GM21717 (cell line): Measurements from ENCODE around the gene NELFCD.
A peak's percentile ranks its signal among the peaks of the same experiment; 100 is the strongest.
"Not testable (repeated sequence)": the region's sequence is repeated elsewhere in the genome, so short reads cannot be mapped to it uniquely, and the experiment has no call there.

ENCODE experiments used
- ATAC-seq: cut with Tn5 transposase; IDR thresholded peaks from one replicate; pipeline ENCODE4 v1.9.1; 2021; ENCODE audit warnings: mild to moderate bottlenecking, moderate library complexity; ENCODE audit not compliant: unreplicated experiment

Gene NELFCD

GRCh38 chr20:59023616-59024015, 42.6 kb downstream of the NELFCD start:
- no peak for ATAC-seq

GRCh38 chr20:59024111-59024530, 43.1 kb downstream of the NELFCD start:
- no peak for ATAC-seq

- no peak for ATAC-seq
These were observed 44.0 kb downstream of the NELFCD start for GRCh38 chr20:59025086-59025485.

- no peak for ATAC-seq
These were observed 44.5 kb downstream of the NELFCD start for GRCh38 chr20:59025511-59025910.

GRCh38 chr20:59026904-59027740, 46.1 kb downstream of the NELFCD start:
- no peak for ATAC-seq

- no peak for ATAC-seq
These were observed 46.8 kb downstream of the NELFCD start for GRCh38 chr20:59027741-59028320.

- ATAC-seq: no peak
These were observed 47.8 kb downstream of the NELFCD start for GRCh38 chr20:59028812-59029211.

- ATAC-seq: no peak
These were observed 50.0 kb downstream of the NELFCD start for GRCh38 chr20:59030911-59031563.

- ATAC-seq: no peak
These were observed 50.5 kb downstream of the NELFCD start for GRCh38 chr20:59031564-59032022.

GRCh38 chr20:59032023-59032712, 51.1 kb downstream of the NELFCD start, which contains the start of gene ATP5F1E:
ATP5F1E (minus strand) TSS chr20:59032335; CDS start chr20:59032251, 84 bp downstream.
- ATAC-seq: peak; percentile 89

- peak; percentile 2 for ATAC-seq
These were observed 51.6 kb downstream of the NELFCD start for GRCh38 chr20:59032713-59033059.

GRCh38 chr20:59033093-59033492, 52.0 kb downstream of the NELFCD start:
- ATAC-seq: no peak

- no peak for ATAC-seq
These were observed 52.6 kb downstream of the NELFCD start for GRCh38 chr20:59033616-59034165.

GRCh38 chr20:59035381-59035780, 54.3 kb downstream of the NELFCD start:
- ATAC-seq: no peak

- ATAC-seq: no peak
These were observed 56.3 kb downstream of the NELFCD start for GRCh38 chr20:59037386-59037785.

GRCh38 chr20:59039233-59039632, 58.2 kb downstream of the NELFCD start:
- no peak for ATAC-seq

GRCh38 chr20:59040667-59041066, 59.6 kb downstream of the NELFCD start:
- no peak for ATAC-seq

GRCh38 chr20:59041487-59041886, 60.4 kb downstream of the NELFCD start:
- ATAC-seq: not testable (repeated sequence)

- peak; percentile 33 for ATAC-seq
These were observed 61.2 kb downstream of the NELFCD start, which contains the start of gene PRELID3B for GRCh38 chr20:59042151-59042795. PRELID3B (minus strand) TSS chr20:59042786; CDS start chr20:59042730, 56 bp downstream.
